Cardiac fibroblast (primary cell): ENCODE data around the gene TM4SF5.
A peak's percentile ranks its signal among the peaks of the same experiment; 100 is the strongest.

Experiments
- DNase-seq, 2 donors: peaks; one replicate each; pipeline versions ENCODE4 v3.0.0 to v3.0.0-alpha.2; 2010; ENCODE audit warnings: low read depth in 2 of 2
- H3K4me3 ChIP-seq, 2 donors: replicated peaks in 1 of 2; 1 replicate in 1 of 2; 2 replicates in 1 of 2; pipeline ENCODE4 v1.5.1; 2011; ENCODE audit warnings: low read depth in 2 of 2, low read length in 2 of 2, mild to moderate bottlenecking in 2 of 2, moderate library complexity in 1 of 2
- CTCF ChIP-seq: IDR thresholded peaks from one replicate; pipeline ENCODE4 v1.5.1; 2011; ENCODE audit warnings: low read depth, mild to moderate bottlenecking, low read length, inconsistent platforms

TM4SF5 gene

GRCh38 chr17:4788807-4789700, 17.4 kb downstream of the TM4SF5 start, which contains the start of gene GLTPD2:
Gene GLTPD2 (plus strand): TSS chr17:4788964. CDS start chr17:4789012, 48 bp downstream.
- DNase-seq = peak in 1 of 2 donors; percentile 5
- no peak for TF ChIP-seq CTCF
- H3K4me3 ChIP-seq = peak within 1 kb of the TSS; percentile 65

- no peak for DNase-seq
- TF ChIP-seq CTCF = no peak
- H3K4me3 ChIP-seq = peak overlapping the region; percentile 65
Measured at GRCh38 chr17:4789701-4789950, 17.9 kb downstream of the TM4SF5 start.

GRCh38 chr17:4789951-4790704, 18.4 kb downstream of the TM4SF5 start:
- DNase-seq = peak; percentile 88 to 97
- TF ChIP-seq CTCF = peak; percentile 45
- H3K4me3 ChIP-seq = peak overlapping the region; percentile 48 to 65

- DNase-seq = no peak
- H3K4me3 ChIP-seq = peak overlapping the region; percentile 48 to 65
- no peak for TF ChIP-seq CTCF
Measured at GRCh38 chr17:4790705-4791088, 19.0 kb downstream of the TM4SF5 start.

GRCh38 chr17:4795168-4795567, 23.5 kb downstream of the TM4SF5 start:
- no peak for DNase-seq
- no peak for TF ChIP-seq CTCF
- H3K4me3 ChIP-seq = no peak overlapping the region

- H3K4me3 ChIP-seq = peak overlapping the region; percentile 81 to 93
- no peak for TF ChIP-seq CTCF
- DNase-seq = peak; percentile 47 to 55
Measured at GRCh38 chr17:4796552-4796920, 24.9 kb downstream of the TM4SF5 start.
